ENCODE results near the gene SPOPL.

SPOPL gene

GRCh38 chr2:138468617-138469016 is 33.0 kb upstream of the SPOPL start:
- ChIA-PET POLR2A (no interaction called here), CTCF (no interaction called here)
- no peak for DNase-seq (ENCODE audit: low read depth, low spot score)
- no peak overlapping the region for H3K4me3 ChIP-seq (ENCODE audit: low read depth, low read length)
- TF ChIP-seq, protein P1, sequence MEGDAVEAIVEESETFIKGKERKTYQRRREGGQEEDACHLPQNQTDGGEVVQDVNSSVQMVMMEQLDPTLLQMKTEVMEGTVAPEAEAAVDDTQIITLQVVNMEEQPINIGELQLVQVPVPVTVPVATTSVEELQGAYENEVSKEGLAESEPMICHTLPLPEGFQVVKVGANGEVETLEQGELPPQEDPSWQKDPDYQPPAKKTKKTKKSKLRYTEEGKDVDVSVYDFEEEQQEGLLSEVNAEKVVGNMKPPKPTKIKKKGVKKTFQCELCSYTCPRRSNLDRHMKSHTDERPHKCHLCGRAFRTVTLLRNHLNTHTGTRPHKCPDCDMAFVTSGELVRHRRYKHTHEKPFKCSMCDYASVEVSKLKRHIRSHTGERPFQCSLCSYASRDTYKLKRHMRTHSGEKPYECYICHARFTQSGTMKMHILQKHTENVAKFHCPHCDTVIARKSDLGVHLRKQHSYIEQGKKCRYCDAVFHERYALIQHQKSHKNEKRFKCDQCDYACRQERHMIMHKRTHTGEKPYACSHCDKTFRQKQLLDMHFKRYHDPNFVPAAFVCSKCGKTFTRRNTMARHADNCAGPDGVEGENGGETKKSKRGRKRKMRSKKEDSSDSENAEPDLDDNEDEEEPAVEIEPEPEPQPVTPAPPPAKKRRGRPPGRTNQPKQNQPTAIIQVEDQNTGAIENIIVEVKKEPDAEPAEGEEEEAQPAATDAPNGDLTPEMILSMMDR (IDR thresholded peaks at IDR 0.05; ENCODE audit: insufficient read depth, low read length, missing control alignments): no peak

GRCh38 chr2:138469411-138469810 is 32.2 kb upstream of the SPOPL start:
- POLR2A ChIA-PET: no interaction called here
- H3K4me3 ChIP-seq (ENCODE audit: low read depth, low read length): no peak overlapping the region
- CTCF ChIA-PET: no interaction called here
- TF ChIP-seq, protein P1 (IDR thresholded peaks at IDR 0.05; ENCODE audit: insufficient read depth, low read length, missing control alignments): no peak
- DNase-seq (ENCODE audit: low read depth, low spot score): no peak

GRCh38 chr2:138470941-138471340 is 30.6 kb upstream of the SPOPL start:
- POLR2A ChIA-PET: no interaction called here
- DNase-seq (ENCODE audit: low read depth, low spot score): no peak
- no peak overlapping the region for H3K4me3 ChIP-seq (ENCODE audit: low read depth, low read length)
- TF ChIP-seq, protein P1 (IDR thresholded peaks at IDR 0.05; ENCODE audit: insufficient read depth, low read length, missing control alignments): no peak
- CTCF ChIA-PET: no interaction called here

DNA sequence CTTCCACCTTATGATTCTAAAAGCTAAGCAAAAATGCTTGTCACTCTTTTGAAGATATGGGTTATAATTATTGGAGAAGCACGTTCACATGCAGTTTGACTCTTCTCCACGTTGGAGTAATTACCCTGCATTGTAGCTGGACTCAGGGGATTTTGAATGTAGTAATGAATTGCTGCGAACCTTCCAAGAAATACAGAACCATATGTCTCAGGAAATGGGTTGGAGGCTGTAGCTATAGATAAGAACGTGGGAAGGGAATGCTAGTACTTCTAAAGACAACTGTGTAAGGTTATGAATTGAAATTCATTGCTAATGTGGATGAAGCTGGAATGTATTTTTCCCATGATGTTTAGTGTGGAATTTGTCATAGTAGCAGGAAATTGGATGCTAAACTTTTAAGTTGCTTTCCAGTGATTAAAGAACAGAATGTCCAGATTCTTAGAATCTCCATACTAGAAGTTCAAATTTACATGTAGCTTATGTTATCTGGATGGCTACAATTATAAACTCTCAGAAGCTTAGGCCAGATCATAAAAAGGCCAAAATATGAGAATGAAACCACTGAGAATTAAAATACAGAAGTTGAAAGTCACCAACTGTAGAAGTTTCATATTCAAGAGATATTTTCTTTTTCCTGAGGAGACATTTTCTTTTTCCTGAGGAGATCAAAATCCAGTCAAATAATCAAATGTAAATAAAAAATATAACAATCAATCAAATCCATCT is 27.3 kb upstream of the SPOPL start:
- CTCF ChIA-PET: no interaction called here
- DNase-seq (ENCODE audit: low read depth, low spot score): no peak
- TF ChIP-seq, protein P1 (IDR thresholded peaks at IDR 0.05; ENCODE audit: insufficient read depth, low read length, missing control alignments): no peak
- POLR2A ChIA-PET: no interaction called here
- no peak overlapping the region for H3K4me3 ChIP-seq (ENCODE audit: low read depth, low read length)

GRCh38 chr2:138475277-138475776 is 26.2 kb upstream of the SPOPL start:
- DNase-seq (ENCODE audit: low read depth, low spot score): no peak
- POLR2A ChIA-PET: no interaction called here
- H3K4me3 ChIP-seq (ENCODE audit: low read depth, low read length): no peak overlapping the region
- TF ChIP-seq, protein P1 (IDR thresholded peaks at IDR 0.05; ENCODE audit: insufficient read depth, low read length, missing control alignments): no peak
- CTCF ChIA-PET: no interaction called here

- CTCF ChIA-PET: no interaction called here
- no peak overlapping the region for H3K4me3 ChIP-seq (ENCODE audit: low read depth, low read length)
- no peak for DNase-seq (ENCODE audit: low read depth, low spot score)
- TF ChIP-seq, protein P1 (IDR thresholded peaks at IDR 0.05; ENCODE audit: insufficient read depth, low read length, missing control alignments): no peak
- POLR2A ChIA-PET: no interaction called here
Measured at GRCh38 chr2:138476186-138476585, 25.4 kb upstream of the SPOPL start.
